GM18511 (cell line): Measurements from ENCODE around the gene NOX4.
"Not testable (repeated sequence)": the region's sequence is repeated elsewhere in the genome, so short reads cannot be mapped to it uniquely, and the experiment has no call there.

Experiments
- ATAC-seq: cut with Tn5 transposase; IDR thresholded peaks from one replicate; pipeline ENCODE4 v1.9.1; 2021; ENCODE audit warnings: mild to moderate bottlenecking, moderate library complexity; ENCODE audit not compliant: unreplicated experiment

The NOX4 gene

GRCh38 chr11:89463266-89463780, 27.9 kb downstream of the NOX4 start:
- no peak for ATAC-seq

DNA sequence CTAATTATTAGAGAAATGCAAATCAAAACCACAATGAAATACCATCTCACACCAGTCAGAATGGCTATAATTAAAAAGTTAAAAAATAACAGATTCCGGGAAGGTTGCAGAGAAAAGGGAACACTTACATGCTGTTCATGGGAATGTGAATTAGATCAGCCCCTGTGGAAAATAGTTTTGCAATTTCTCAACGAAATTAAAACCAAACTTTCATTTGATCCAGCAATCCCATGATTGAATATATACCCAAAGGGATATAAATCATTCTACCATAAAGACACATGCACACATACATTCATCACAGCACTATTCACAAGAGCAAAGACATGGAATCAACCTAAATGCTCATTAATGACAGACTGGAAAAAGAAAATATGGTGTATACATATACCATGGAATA, 32.5 kb downstream of the NOX4 start:
- no peak for ATAC-seq

DNA sequence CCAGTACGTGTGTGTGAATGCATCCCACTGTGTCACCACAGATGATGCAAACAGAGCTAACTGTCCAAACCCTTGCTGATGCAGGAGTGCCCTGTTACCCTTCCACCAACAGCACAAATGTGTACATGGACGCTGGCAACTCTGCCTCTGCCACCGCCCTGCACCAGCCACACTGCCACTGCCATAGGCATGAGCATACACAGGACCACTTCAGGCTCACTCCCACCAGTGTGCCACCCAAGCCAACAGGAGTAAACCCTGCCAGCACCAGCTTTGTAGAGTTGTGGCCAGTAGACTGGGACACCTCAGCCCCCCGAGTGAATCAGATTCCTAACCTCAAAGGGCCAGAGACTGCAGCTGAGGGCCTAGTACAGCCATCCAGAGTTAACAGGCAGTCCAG, 34.0 kb downstream of the NOX4 start:
- no peak for ATAC-seq

DNA sequence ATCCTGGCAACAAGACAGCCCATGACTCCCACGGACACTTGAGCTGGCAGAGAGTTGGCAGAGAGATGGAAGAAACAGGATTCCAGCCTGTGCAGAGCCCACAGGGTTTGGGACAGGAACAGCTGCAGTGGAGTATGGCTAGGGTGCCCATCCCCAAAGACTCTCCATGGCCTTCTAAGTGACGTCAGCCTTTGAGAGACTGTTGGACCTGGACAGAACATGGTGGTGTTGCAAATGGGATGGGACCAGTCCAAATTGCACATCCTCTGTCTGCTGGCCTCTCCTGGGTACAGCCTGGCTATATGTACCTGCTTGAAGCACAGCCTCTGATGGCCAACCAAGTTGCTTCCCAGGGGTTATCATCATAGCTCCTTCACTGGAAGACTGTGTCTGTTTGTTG, 34.5 kb downstream of the NOX4 start:
- ATAC-seq = no peak

DNA sequence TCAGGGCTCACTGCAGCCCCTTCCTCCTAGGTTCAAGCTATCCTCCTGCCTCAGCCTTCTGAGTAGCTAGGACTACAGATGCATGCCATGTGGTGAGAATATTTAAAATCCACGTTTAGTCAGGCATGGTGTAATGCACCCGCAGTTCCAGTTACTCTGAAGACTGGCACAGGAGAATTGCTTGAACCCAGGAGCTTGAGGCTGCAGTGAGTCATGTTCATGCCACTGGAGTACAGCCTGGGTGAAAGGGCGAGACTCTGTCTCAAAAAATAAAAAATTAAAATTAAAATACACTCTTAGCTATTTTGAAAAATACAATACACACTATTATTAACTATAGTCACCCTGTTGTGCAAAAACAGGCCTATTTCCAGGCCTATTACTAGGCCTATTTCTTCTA, 38.4 kb downstream of the NOX4 start:
- no peak for ATAC-seq

DNA sequence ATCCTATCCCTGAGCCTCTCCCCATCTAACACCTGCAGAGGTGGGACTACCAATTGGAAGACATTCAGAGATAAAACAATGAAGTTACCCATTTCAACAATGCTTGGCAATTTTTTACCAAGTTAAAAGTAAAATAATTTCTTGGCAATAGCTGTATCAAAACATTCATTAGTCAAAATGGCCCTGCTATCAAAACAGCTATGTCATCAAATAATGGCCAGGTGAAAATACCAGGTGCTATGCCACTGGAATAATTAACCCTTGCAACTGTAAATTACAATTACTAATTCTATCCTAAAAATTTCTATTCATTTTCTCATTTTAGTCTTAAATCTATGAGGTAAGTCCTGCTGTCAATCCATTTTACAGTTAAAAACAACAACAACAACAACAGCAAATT, 43.3 kb downstream of the NOX4 start:
- no peak for ATAC-seq

GRCh38 chr11:89443361-89444322, 47.5 kb downstream of the NOX4 start:
- no peak for ATAC-seq

DNA sequence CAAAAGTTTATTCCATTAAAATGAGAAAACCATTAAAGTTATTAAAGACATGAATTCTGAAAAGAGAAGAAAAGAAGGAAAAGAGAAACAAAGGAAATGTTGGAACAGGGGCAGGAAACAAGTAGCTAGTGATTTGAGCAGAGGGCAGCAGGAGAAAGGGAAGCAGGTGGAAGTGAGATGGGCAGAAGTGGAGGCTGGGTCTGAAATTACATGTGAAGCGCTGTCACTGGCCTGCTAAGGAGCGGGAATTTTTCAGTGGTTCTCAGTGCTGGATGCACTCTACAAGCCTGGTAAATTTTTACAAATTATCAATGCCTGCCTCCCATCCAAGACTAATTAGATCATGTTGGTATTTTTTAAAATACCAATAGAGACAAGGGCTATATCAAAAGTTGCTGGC, 48.4 kb downstream of the NOX4 start:
- no peak for ATAC-seq

- no peak for ATAC-seq
Measured at GRCh38 chr11:89441606-89442005, 49.6 kb downstream of the NOX4 start.

GRCh38 chr11:89437317-89437716, 53.9 kb downstream of the NOX4 start:
- no peak for ATAC-seq

- ATAC-seq = no peak
Measured at GRCh38 chr11:89436071-89436470, 55.1 kb downstream of the NOX4 start.

DNA sequence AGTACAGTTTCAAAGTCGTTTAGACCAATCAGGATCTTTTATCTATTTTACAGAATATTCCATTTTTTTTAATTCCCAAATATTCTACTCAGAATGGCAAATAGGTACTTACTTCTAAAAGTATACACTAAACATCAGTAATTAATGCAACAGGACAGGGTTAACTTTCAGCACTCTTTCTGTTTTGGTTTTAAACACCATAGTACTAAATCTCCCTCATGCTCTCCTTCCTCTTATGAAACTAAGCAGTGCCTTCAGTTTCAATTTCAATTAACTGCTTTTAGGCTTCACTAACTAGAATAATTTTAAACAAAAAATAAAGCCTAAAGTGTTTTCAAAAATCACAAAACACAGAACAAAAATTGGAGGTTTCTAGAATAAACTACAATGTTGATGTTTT, 57.9 kb downstream of the NOX4 start:
- peak; percentile 52 for ATAC-seq

GRCh38 chr11:89432182-89432581, 59.0 kb downstream of the NOX4 start:
- not testable (repeated sequence) for ATAC-seq

GRCh38 chr11:89426501-89426900, 64.7 kb downstream of the NOX4 start:
- not testable (repeated sequence) for ATAC-seq

- ATAC-seq = no peak
Measured at GRCh38 chr11:89421718-89422117, 69.5 kb downstream of the NOX4 start.

GRCh38 chr11:89420981-89421380, 70.2 kb downstream of the NOX4 start:
- ATAC-seq = no peak

- no peak for ATAC-seq
Measured at GRCh38 chr11:89416961-89417360, 74.2 kb downstream of the NOX4 start.

DNA sequence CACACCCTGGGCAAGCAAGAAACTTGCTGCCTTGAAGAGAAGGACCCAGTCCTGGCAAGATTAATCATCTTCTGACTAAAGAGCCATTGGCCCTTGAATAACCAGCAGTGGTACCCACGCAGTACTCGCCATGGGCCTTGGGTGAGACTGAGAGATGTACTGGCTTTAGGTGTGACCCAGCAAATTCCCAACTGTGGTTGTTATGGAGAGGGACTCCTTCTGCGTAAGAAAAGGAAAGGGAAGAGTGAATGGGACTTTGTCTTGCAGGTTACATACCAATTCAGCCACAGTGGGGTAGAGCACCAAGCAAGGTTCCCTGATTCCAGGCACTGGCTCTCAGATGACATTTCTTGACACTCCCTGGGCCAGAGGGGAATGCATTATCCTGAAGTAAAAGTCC, 80.1 kb downstream of the NOX4 start:
- not testable (repeated sequence) for ATAC-seq

- ATAC-seq = not testable (repeated sequence)
Measured at GRCh38 chr11:89410666-89411065, 80.5 kb downstream of the NOX4 start.

- not testable (repeated sequence) for ATAC-seq
Measured at GRCh38 chr11:89408441-89408840, 82.7 kb downstream of the NOX4 start.

DNA sequence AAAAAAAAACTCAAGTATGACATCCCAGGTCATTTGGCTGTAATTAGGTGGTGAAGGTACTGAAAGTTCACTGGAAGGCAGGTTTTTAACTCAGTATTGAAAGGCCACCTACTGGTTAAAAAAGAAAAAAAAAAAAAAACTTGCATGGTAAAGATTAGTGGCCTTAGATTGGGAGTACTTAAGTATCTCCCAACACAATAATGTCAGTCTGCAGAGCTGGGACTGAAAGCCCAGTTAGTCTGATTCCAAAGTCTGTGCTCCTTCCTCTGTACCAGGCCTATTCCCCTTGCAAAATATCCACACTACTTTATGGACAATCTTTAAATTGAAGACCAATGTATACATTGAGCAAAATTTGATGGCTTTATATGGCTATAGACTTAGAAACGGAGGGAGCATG, 85.5 kb downstream of the NOX4 start:
- ATAC-seq = no peak

DNA sequence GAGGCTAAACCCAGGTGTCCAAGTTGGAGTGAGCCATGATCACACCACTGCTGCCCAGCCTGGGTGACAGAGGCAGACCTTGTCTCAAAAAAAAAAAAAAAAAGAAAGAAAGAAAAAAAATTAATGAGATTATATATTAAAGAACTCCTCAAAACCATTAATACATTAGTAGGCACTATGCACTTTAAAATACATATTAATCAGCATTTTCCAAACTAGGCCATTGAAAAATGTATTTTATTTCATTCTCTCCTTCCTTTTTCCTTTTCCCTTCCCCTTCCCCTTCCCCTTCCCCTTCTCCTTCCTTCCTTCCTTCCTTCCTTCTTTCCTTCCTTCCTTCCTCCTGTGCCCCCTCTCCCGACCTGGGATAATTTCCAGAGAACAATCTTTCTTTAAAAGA, 99.5 kb downstream of the NOX4 start:
- not testable (repeated sequence) for ATAC-seq
